KBM-7 (cell line): Measurements from ENCODE around the gene GALNTL6.
A peak's percentile ranks its signal among the peaks of the same experiment; 100 is the strongest.

ENCODE experiments used
- DNase-seq: peaks from one replicate; pipeline ENCODE4 v3.0.0-alpha.2; 2015
- in situ Hi-C: fragments of 300-500 bp; cut with MboI; formaldehyde crosslinking; loops from 2 replicates; pipeline ENCODE4 v1.14.3; 2020; ENCODE audit warnings: low sequenced_read_pairs, low pct_unique_long_range_greater_than_20kb, mixed read lengths

Gene GALNTL6

GRCh38 chr4:172736046-172736445, 922.8 kb downstream of the GALNTL6 start:
- peak; percentile 3 for DNase-seq
- in situ Hi-C loops, result no loop called here

- no peak for DNase-seq
These were observed 927.2 kb downstream of the GALNTL6 start for GRCh38 chr4:172740434-172740833.

GRCh38 chr4:172750910-172751309, 937.7 kb downstream of the GALNTL6 start:
- in situ Hi-C loops, result no loop called here

More at GRCh38 chr4:172740434-172740833, 927.2 kb downstream of the GALNTL6 start:
- in situ Hi-C loops, result no loop called here

GRCh38 chr4:172751550-172751949, 938.3 kb downstream of the GALNTL6 start:
- DNase-seq, result no peak
- in situ Hi-C loops, result no loop called here

More at GRCh38 chr4:172750910-172751309, 937.7 kb downstream of the GALNTL6 start:
- no peak for DNase-seq

GRCh38 chr4:172758586-172759340, 945.6 kb downstream of the GALNTL6 start:
- in situ Hi-C loops, result no loop called here
- DNase-seq, result peak; percentile 11

GRCh38 chr4:172760512-172760911, 947.3 kb downstream of the GALNTL6 start:
- in situ Hi-C loops, result no loop called here
- no peak for DNase-seq

- in situ Hi-C loops, result no loop called here
- DNase-seq, result no peak
These were observed 949.7 kb downstream of the GALNTL6 start for GRCh38 chr4:172762895-172763294.

GRCh38 chr4:172770787-172771186, 957.6 kb downstream of the GALNTL6 start:
- DNase-seq, result no peak
- in situ Hi-C loops, result no loop called here

GRCh38 chr4:172772781-172773180, 959.6 kb downstream of the GALNTL6 start:
- in situ Hi-C loops, result no loop called here
- no peak for DNase-seq

GRCh38 chr4:172776203-172776861, 963.1 kb downstream of the GALNTL6 start:
- in situ Hi-C loops, result no loop called here
- no peak for DNase-seq

GRCh38 chr4:172777729-172778431, 964.7 kb downstream of the GALNTL6 start:
- in situ Hi-C loops, result no loop called here
- no peak for DNase-seq

- DNase-seq, result no peak
- in situ Hi-C loops, result no loop called here
These were observed 965.4 kb downstream of the GALNTL6 start for GRCh38 chr4:172778583-172778982.

- no peak for DNase-seq
- in situ Hi-C loops, result no loop called here
These were observed 967.4 kb downstream of the GALNTL6 start for GRCh38 chr4:172780566-172781081.

GRCh38 chr4:172785613-172786012, 972.4 kb downstream of the GALNTL6 start:
- DNase-seq, result no peak
- in situ Hi-C loops, result no loop called here

GRCh38 chr4:172786039-172786792, 973.0 kb downstream of the GALNTL6 start:
- no peak for DNase-seq
- in situ Hi-C loops, result no loop called here

- no peak for DNase-seq
- in situ Hi-C loops, result no loop called here
These were observed 973.9 kb downstream of the GALNTL6 start for GRCh38 chr4:172787111-172787510.

- in situ Hi-C loops, result no loop called here
- DNase-seq, result no peak
These were observed 978.6 kb downstream of the GALNTL6 start for GRCh38 chr4:172791841-172792240.

GRCh38 chr4:172793565-172794306, 980.5 kb downstream of the GALNTL6 start:
- no peak for DNase-seq
- in situ Hi-C loops, result no loop called here

- DNase-seq, result no peak
These were observed 981.1 kb downstream of the GALNTL6 start for GRCh38 chr4:172794307-172794703.

More at GRCh38 chr4:172794307-172794703, 981.1 kb downstream of the GALNTL6 start:
- in situ Hi-C loops, result no loop called here
